RWPE2 (cell line): ENCODE results near the gene GRM5.

Experiments
- ATAC-seq: fragments of 200-7000 bp; cut with Tn5 transposase; 3 replicates; pipeline ENCODE4 v1.9.1; 2021; ENCODE audit warnings: low read depth
- DNase-seq: peaks from one replicate; pipeline ENCODE4 v3.0.0-alpha.2; 2020; ENCODE audit warnings: low spot score
- H3K27ac ChIP-seq: fragments of 450-650 bp; 2 replicates; pipeline ENCODE4 v1.5.1; 2017; ENCODE audit warnings: mild to moderate bottlenecking; ENCODE audit not compliant: poor library complexity, severe bottlenecking
- H3K27me3 ChIP-seq: fragments of 250-450 bp; sonication (Bioruptor Pico); 2 replicates; pipeline ENCODE4 v1.5.1; 2021; ENCODE audit warnings: mild to moderate bottlenecking, moderate library complexity; ENCODE audit not compliant: insufficient read depth, poor library complexity, severe bottlenecking
- H3K36me3 ChIP-seq: fragments of 250-450 bp; sonication (Bioruptor Pico); 2 replicates; pipeline ENCODE4 v1.5.1; 2020; ENCODE audit warnings: low read depth, mild to moderate bottlenecking, moderate library complexity
- H3K4me1 ChIP-seq: fragments of 250-450 bp; sonication (Bioruptor Pico); 2 replicates; pipeline ENCODE4 v1.5.1; 2021; ENCODE audit warnings: mild to moderate bottlenecking, moderate library complexity; ENCODE audit not compliant: insufficient read depth, poor library complexity, severe bottlenecking
- H3K4me3 ChIP-seq: fragments of 250-450 bp; sonication (Bioruptor Pico); 2 replicates; pipeline ENCODE4 v1.5.1; 2021; ENCODE audit warnings: mild to moderate bottlenecking, moderate library complexity; ENCODE audit not compliant: severe bottlenecking
- H3K9me3 ChIP-seq: fragments of 250-450 bp; sonication (Bioruptor Pico); 2 replicates; pipeline ENCODE4 v1.5.1; 2021; ENCODE audit warnings: mild to moderate bottlenecking, moderate library complexity; ENCODE audit not compliant: severe bottlenecking
- TF ChIP-seq, protein P1 (sequence below): fragments of 450-650 bp; IDR thresholded peaks from one replicate; pipeline ENCODE4 v1.5.1; 2017; ENCODE audit warnings: mild to moderate bottlenecking, moderate library complexity; ENCODE audit not compliant: poor library complexity, severe bottlenecking

The GRM5 gene

DNA sequence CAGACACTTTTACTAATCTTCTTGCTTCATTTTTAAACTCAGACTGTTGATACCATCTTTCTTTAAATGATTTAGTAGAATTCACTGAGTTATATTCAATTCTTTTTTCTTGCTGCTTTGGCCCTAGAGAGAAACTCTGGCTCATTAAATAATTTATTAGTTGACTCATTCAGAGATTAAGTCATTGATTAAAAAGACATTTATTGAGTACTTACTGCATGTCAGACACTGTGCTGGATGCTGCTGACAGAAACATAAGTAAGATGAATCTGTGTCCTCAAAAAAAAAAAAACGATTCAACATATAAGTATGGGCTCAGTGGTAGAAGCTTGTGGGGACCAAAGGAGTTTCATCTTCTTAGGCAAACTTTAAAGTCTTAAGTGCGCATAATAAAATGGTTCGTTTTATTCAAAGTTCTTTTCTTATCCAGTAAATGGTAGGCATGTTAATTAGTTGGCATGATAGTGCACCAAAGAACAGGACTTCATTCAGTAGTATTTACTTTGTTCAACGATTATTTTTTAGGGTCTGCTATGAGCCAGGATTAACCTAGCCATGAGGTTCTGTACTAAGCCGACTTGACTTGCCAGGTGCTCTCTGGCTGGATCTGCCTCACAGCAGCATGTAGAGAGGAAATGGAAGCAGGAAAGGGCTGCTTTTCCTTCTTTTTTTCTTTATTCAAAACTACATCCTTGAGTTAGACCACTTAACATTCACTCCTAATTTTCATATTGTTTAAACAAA, 447.3 kb downstream of the GRM5 start:
- TF ChIP-seq, protein P1, sequence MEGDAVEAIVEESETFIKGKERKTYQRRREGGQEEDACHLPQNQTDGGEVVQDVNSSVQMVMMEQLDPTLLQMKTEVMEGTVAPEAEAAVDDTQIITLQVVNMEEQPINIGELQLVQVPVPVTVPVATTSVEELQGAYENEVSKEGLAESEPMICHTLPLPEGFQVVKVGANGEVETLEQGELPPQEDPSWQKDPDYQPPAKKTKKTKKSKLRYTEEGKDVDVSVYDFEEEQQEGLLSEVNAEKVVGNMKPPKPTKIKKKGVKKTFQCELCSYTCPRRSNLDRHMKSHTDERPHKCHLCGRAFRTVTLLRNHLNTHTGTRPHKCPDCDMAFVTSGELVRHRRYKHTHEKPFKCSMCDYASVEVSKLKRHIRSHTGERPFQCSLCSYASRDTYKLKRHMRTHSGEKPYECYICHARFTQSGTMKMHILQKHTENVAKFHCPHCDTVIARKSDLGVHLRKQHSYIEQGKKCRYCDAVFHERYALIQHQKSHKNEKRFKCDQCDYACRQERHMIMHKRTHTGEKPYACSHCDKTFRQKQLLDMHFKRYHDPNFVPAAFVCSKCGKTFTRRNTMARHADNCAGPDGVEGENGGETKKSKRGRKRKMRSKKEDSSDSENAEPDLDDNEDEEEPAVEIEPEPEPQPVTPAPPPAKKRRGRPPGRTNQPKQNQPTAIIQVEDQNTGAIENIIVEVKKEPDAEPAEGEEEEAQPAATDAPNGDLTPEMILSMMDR = no peak
- DNase-seq (no peak), ATAC-seq (no peak)
- Histone ChIP-seq H3K27me3 (no peaks in the 10 kb centered on the region), H3K9me3 (no peaks in the 10 kb centered on the region), H3K27ac (no peak overlapping the region), H3K36me3 (no peaks in the 10 kb centered on the region), H3K4me1 (no peaks in the 10 kb centered on the region), H3K4me3 (no peak overlapping the region)

DNA sequence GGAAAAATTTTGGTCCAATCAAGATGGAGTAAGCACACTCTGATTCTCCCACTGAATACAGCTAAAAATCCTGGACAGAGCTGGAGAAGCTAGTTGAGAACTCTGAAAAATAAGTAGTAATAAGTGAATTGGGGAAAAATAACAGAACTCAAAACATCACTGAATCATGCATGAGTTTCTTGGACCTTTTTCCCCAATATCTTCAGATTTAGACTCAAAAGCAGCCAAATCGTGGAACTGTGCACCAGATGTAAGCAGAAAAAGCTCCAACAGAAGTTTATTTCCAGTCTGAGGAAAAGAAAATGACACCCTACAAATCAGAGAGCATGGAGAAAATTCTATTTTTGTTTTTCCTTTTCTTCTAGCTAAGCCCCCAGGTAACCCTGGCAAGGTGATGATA, 448.6 kb downstream of the GRM5 start:
- H3K4me3 ChIP-seq = no peak overlapping the region
- H3K9me3 ChIP-seq = no peaks in the 10 kb centered on the region
- no peaks in the 10 kb centered on the region for H3K36me3 ChIP-seq
- no peaks in the 10 kb centered on the region for H3K4me1 ChIP-seq
- DNase-seq (no peak), ATAC-seq (no peak)
- no peak overlapping the region for H3K27ac ChIP-seq
- TF ChIP-seq, protein P1 = no peak
- H3K27me3 ChIP-seq = no peaks in the 10 kb centered on the region

DNA sequence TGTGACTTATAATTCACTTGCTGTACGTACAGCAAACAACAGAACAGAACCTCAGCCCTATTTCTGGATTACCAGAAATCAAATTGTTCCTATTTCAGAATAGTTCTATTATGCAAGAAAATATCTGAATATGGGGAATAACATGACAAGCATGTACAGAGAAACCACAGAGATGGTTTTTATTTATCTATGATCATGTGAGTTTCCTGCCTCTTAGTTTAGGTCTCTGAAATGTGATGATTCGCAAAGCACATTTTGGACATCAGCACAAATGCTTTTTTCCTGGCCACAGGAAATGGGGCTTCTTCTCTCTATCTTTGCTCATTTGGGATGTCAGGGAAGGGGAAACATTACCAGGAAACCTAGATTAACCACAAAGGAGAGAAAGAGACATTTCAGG, 461.5 kb downstream of the GRM5 start:
- H3K36me3 ChIP-seq = no peaks in the 10 kb centered on the region
- H3K27me3 ChIP-seq = no peaks in the 10 kb centered on the region
- TF ChIP-seq, protein P1 = no peak
- no peaks in the 10 kb centered on the region for H3K9me3 ChIP-seq
- no peaks in the 10 kb centered on the region for H3K4me1 ChIP-seq
- ATAC-seq (peak; percentile 31; the same call in 1 of the 3 replicates), DNase-seq (no peak)
- H3K27ac ChIP-seq = no peak overlapping the region
- H3K4me3 ChIP-seq = no peak overlapping the region

DNA sequence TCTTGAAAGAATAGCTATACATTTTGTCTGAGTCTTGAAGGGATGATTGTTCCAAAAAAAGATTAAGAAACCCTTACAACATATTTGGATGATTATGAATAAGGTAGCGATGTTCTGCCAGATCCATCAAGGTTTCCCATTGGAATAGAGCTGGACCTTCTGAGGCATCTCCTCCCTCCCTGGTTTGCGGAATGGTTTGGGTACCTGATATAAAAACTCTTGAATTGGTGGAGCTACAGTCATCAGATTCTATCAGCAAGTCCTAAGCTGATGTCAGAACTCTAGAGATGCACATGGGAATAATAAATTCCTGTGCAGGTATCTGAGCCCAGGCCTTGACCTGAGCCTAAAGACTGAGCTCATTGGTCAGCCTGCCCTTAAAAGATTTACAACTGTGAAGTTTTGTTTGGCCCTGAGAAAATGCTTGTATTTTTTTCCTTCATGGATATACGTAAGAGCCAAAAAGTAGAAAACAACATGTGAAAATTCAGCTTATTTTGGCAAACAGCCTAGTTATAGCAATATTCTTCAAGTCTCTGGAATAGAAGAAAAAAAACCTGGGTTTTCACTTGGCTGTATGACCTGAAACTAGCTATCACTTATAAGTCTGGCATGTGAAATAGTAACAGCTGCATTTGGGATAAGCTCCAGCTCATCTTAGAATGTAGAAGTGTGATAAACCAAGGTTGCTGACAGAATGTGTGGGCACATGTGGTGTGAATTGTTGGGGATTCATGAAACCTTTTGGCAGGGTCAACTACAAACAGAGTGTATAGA, 462.5 kb downstream of the GRM5 start:
- no peaks in the 10 kb centered on the region for H3K27me3 ChIP-seq
- ATAC-seq (no peak), DNase-seq (no peak)
- H3K27ac ChIP-seq = no peak overlapping the region
- H3K9me3 ChIP-seq = no peaks in the 10 kb centered on the region
- no peak overlapping the region for H3K4me3 ChIP-seq
- no peaks in the 10 kb centered on the region for H3K4me1 ChIP-seq
- H3K36me3 ChIP-seq = no peaks in the 10 kb centered on the region
- TF ChIP-seq, protein P1 = no peak

DNA sequence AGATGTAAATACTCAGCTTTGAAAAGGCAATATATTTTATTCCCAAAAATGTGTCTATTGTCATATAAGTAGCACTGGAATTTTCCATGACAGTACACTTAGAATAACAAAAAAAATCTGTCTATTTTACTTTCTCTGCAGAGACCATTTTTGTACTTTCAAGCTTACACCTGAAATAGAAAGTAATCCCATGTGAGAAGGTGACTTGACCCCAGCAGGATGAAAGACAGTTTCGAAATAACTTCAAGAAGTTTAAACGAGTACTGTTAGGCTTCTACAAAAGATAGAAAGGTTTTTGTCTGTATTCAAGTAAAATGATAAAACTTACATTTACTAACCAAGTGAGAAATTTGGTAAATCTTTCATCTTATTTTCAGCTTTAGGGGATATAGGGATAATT, 468.4 kb downstream of the GRM5 start:
- Histone ChIP-seq H3K4me1 (no peaks in the 10 kb centered on the region), H3K27me3 (no peaks in the 10 kb centered on the region), H3K9me3 (no peaks in the 10 kb centered on the region), H3K36me3 (no peaks in the 10 kb centered on the region), H3K27ac (no peak overlapping the region), H3K4me3 (no peak overlapping the region)
- DNase-seq (no peak), ATAC-seq (no peak)
- TF ChIP-seq, protein P1 = no peak
